Stimulated activated naive CD8-positive, alpha-beta T cell treated with anti-CD3 and anti-CD28 coated beads, Interleukin-15, amount 100 ng/mL, for 72 hours (primary cell): ENCODE measurements around the gene AMN.
"Not testable (repeated sequence)": the region's sequence is repeated elsewhere in the genome, so short reads cannot be mapped to it uniquely, and the experiment has no call there.

ENCODE experiments used
- ATAC-seq: fragments of 150-1000 bp; cut with Tn5 transposase; 2 replicates; pipeline ENCODE4 v1.10.0; 2021; ENCODE audit warnings: mild to moderate bottlenecking, moderate library complexity
- DNase-seq, 2 donors: peaks; one replicate each; pipeline ENCODE4 v3.0.0; 2021 to 2022
- H3K27ac Mint-ChIP-seq, 2 donors: one replicate each; pipeline ENCODE4 v1.8.0; 2022; ENCODE audit warnings: mild to moderate bottlenecking in 2 of 2, mixed read lengths in 2 of 2, moderate library complexity in 2 of 2
- H3K27me3 Mint-ChIP-seq: one replicate; pipeline ENCODE4 v1.8.0; 2022; ENCODE audit warnings: mixed read lengths
- H3K4me1 Mint-ChIP-seq: one replicate; pipeline ENCODE4 v1.8.0; 2022; ENCODE audit warnings: mild to moderate bottlenecking, mixed read lengths
- H3K4me3 Mint-ChIP-seq, 2 donors: one replicate each; pipeline ENCODE4 v1.8.0; 2022; ENCODE audit warnings: mild to moderate bottlenecking in 2 of 2, mixed read lengths in 2 of 2, moderate library complexity in 1 of 2
- H3K9me3 Mint-ChIP-seq, 2 donors: one replicate each; pipeline ENCODE4 v1.8.0; 2022; ENCODE audit warnings: mixed read lengths in 2 of 2

AMN gene

GRCh38 chr14:102922490-102923200 is at the start of gene AMN:
AMN (plus strand) TSS chr14:102922663; CDS start chr14:102922689, 26 bp downstream.
- Mint-ChIP-seq H3K9me3 (no peaks in the 10 kb centered on the region), H3K27ac (no peak within 1 kb of the TSS), H3K4me3 (peak within 1 kb of the TSS; percentile 66 to 68), H3K4me1 (peaks cover 5% of the 10 kb centered on the region), H3K27me3 (peaks cover 40% of the 10 kb centered on the region)
- DNase-seq (no peak), ATAC-seq (peak; percentile 16)

GRCh38 chr14:102873131-102873530 is 49.3 kb upstream of the AMN start:
- no peak for ATAC-seq
- peaks cover 27% of the 10 kb centered on the region for H3K4me1 Mint-ChIP-seq
- no peak overlapping the region for H3K4me3 Mint-ChIP-seq
- H3K9me3 Mint-ChIP-seq = no peaks in the 10 kb centered on the region
- no peak for DNase-seq
- no peaks in the 10 kb centered on the region for H3K27me3 Mint-ChIP-seq
- peak overlapping the region in 1 of 2 donors; percentile 87 for H3K27ac Mint-ChIP-seq

GRCh38 chr14:102873546-102874061 is 48.9 kb upstream of the AMN start:
- H3K27me3 Mint-ChIP-seq = no peaks in the 10 kb centered on the region
- no peaks in the 10 kb centered on the region for H3K9me3 Mint-ChIP-seq
- no peak overlapping the region for H3K4me3 Mint-ChIP-seq
- DNase-seq (no peak), ATAC-seq (no peak)
- peak overlapping the region in 1 of 2 donors; percentile 87 for H3K27ac Mint-ChIP-seq
- peaks cover 27% of the 10 kb centered on the region for H3K4me1 Mint-ChIP-seq

- DNase-seq (no peak), ATAC-seq (no peak)
- peaks cover 18% of the 10 kb centered on the region for H3K4me1 Mint-ChIP-seq
- no peak overlapping the region for H3K4me3 Mint-ChIP-seq
- H3K27me3 Mint-ChIP-seq = no peaks in the 10 kb centered on the region
- no peak overlapping the region for H3K27ac Mint-ChIP-seq
- H3K9me3 Mint-ChIP-seq = no peaks in the 10 kb centered on the region
Measured at GRCh38 chr14:102875652-102876051, 46.8 kb upstream of the AMN start.

- not testable (repeated sequence) for H3K27me3 Mint-ChIP-seq, ATAC-seq, H3K4me3 Mint-ChIP-seq, H3K27ac Mint-ChIP-seq, H3K9me3 Mint-ChIP-seq, DNase-seq, H3K4me1 Mint-ChIP-seq
Measured at GRCh38 chr14:102877511-102877910, 45.0 kb upstream of the AMN start.

GRCh38 chr14:102878174-102878969 is 44.1 kb upstream of the AMN start:
- peak; percentile 24 for ATAC-seq
- H3K4me1 Mint-ChIP-seq = no peaks in the 10 kb centered on the region
- DNase-seq = no peak
- H3K4me3 Mint-ChIP-seq = no peak overlapping the region
- no peaks in the 10 kb centered on the region for H3K9me3 Mint-ChIP-seq
- peak overlapping the region in 1 of 2 donors; percentile 37 for H3K27ac Mint-ChIP-seq
- no peaks in the 10 kb centered on the region for H3K27me3 Mint-ChIP-seq

GRCh38 chr14:102878970-102879460 is 43.4 kb upstream of the AMN start:
- ATAC-seq = no peak
- Mint-ChIP-seq H3K4me3 (no peak overlapping the region), H3K4me1 (no peaks in the 10 kb centered on the region), H3K27ac (peak overlapping the region in 1 of 2 donors; percentile 37), H3K27me3 (no peaks in the 10 kb centered on the region), H3K9me3 (no peaks in the 10 kb centered on the region)
- DNase-seq = no peak

GRCh38 chr14:102882226-102882906 is 40.1 kb upstream of the AMN start:
- Mint-ChIP-seq H3K27me3 (no peaks in the 10 kb centered on the region), H3K4me3 (no peak overlapping the region), H3K9me3 (no peaks in the 10 kb centered on the region), H3K4me1 (no peaks in the 10 kb centered on the region), H3K27ac (peak overlapping the region; percentile 22 to 23)
- no peak for ATAC-seq
- DNase-seq = no peak

GRCh38 chr14:102883089-102883541 is 39.3 kb upstream of the AMN start:
- Mint-ChIP-seq H3K4me3 (no peak overlapping the region), H3K9me3 (no peaks in the 10 kb centered on the region), H3K4me1 (no peaks in the 10 kb centered on the region), H3K27me3 (no peaks in the 10 kb centered on the region), H3K27ac (peak overlapping the region; percentile 78 to 87)
- ATAC-seq (peak; percentile 90), DNase-seq (no peak)

GRCh38 chr14:102883554-102883953 is 38.9 kb upstream of the AMN start:
- Mint-ChIP-seq H3K27ac (peak overlapping the region in 1 of 2 donors; percentile 54), H3K4me1 (no peaks in the 10 kb centered on the region), H3K27me3 (no peaks in the 10 kb centered on the region), H3K9me3 (no peaks in the 10 kb centered on the region), H3K4me3 (no peak overlapping the region)
- ATAC-seq (no peak), DNase-seq (no peak)

GRCh38 chr14:102885737-102886447 is 36.6 kb upstream of the AMN start:
- no peak for ATAC-seq
- DNase-seq = no peak
- H3K27me3 Mint-ChIP-seq = no peaks in the 10 kb centered on the region
- no peaks in the 10 kb centered on the region for H3K4me1 Mint-ChIP-seq
- H3K4me3 Mint-ChIP-seq = no peak overlapping the region
- peak overlapping the region in 1 of 2 donors; percentile 59 for H3K27ac Mint-ChIP-seq
- H3K9me3 Mint-ChIP-seq = no peaks in the 10 kb centered on the region

GRCh38 chr14:102888748-102889147 is 33.7 kb upstream of the AMN start:
- Mint-ChIP-seq H3K4me1 (no peaks in the 10 kb centered on the region), H3K27me3 (no peaks in the 10 kb centered on the region), H3K27ac (no peak overlapping the region), H3K4me3 (no peak overlapping the region), H3K9me3 (no peaks in the 10 kb centered on the region)
- ATAC-seq (no peak), DNase-seq (no peak)

- ATAC-seq (no peak), DNase-seq (no peak)
- Mint-ChIP-seq H3K4me3 (no peak overlapping the region), H3K9me3 (no peaks in the 10 kb centered on the region), H3K27me3 (no peaks in the 10 kb centered on the region), H3K4me1 (no peaks in the 10 kb centered on the region), H3K27ac (no peak overlapping the region)
Measured at GRCh38 chr14:102889615-102890014, 32.8 kb upstream of the AMN start.

GRCh38 chr14:102891111-102891510 is 31.4 kb upstream of the AMN start:
- DNase-seq (no peak), ATAC-seq (no peak)
- H3K4me3 Mint-ChIP-seq = no peak overlapping the region
- H3K27ac Mint-ChIP-seq = no peak overlapping the region
- H3K27me3 Mint-ChIP-seq = no peaks in the 10 kb centered on the region
- no peaks in the 10 kb centered on the region for H3K4me1 Mint-ChIP-seq
- H3K9me3 Mint-ChIP-seq = no peaks in the 10 kb centered on the region

GRCh38 chr14:102891556-102891955 is 30.9 kb upstream of the AMN start:
- H3K27ac Mint-ChIP-seq = no peak overlapping the region
- no peak for ATAC-seq

More at GRCh38 chr14:102891556-102891955, 30.9 kb upstream of the AMN start:
- DNase-seq = no peak
- no peaks in the 10 kb centered on the region for H3K27me3 Mint-ChIP-seq
- no peaks in the 10 kb centered on the region for H3K9me3 Mint-ChIP-seq
- H3K4me3 Mint-ChIP-seq = no peak overlapping the region
- H3K4me1 Mint-ChIP-seq = no peaks in the 10 kb centered on the region
